ENCODE data around the gene VPS13D.

Gene VPS13D

GRCh38 chr1:12413664-12414410 is 184.0 kb downstream of the VPS13D start:
- DNase-seq (ENCODE audit: low spot score in 2 of 2) (no peak), ATAC-seq (replicated peaks; ENCODE audit: extremely low read depth, poor library complexity, severe bottlenecking) (no peak)
- Mint-ChIP-seq H3K36me3 (ENCODE audit: insufficient read depth) (peaks cover 23% of the 10 kb centered on the region), H3K4me1 (peaks cover 12% of the 10 kb centered on the region), H3K27me3 (no peaks in the 10 kb centered on the region), H3K27ac (ENCODE audit: low read depth) (no peak overlapping the region), H3K9me3 (peaks cover 8% of the 10 kb centered on the region), H3K4me3 (no peak overlapping the region)

GRCh38 chr1:12414444-12415018 is 184.7 kb downstream of the VPS13D start:
- Mint-ChIP-seq H3K36me3 (ENCODE audit: insufficient read depth) (peaks cover 23% of the 10 kb centered on the region), H3K4me1 (peaks cover 12% of the 10 kb centered on the region), H3K9me3 (peaks cover 8% of the 10 kb centered on the region), H3K27me3 (no peaks in the 10 kb centered on the region), H3K4me3 (no peak overlapping the region), H3K27ac (ENCODE audit: low read depth) (no peak overlapping the region)
- ATAC-seq (replicated peaks; ENCODE audit: extremely low read depth, poor library complexity, severe bottlenecking), result no peak
- no peak for DNase-seq (ENCODE audit: low spot score in 2 of 2)

GRCh38 chr1:12415038-12415466 is 185.2 kb downstream of the VPS13D start:
- DNase-seq (ENCODE audit: low spot score in 2 of 2) (no peak), ATAC-seq (replicated peaks; ENCODE audit: extremely low read depth, poor library complexity, severe bottlenecking) (no peak)
- H3K27me3 Mint-ChIP-seq, result no peaks in the 10 kb centered on the region
- H3K4me1 Mint-ChIP-seq, result peaks cover 12% of the 10 kb centered on the region
- H3K27ac Mint-ChIP-seq (ENCODE audit: low read depth), result no peak overlapping the region
- no peak overlapping the region for H3K4me3 Mint-ChIP-seq
- peaks cover 3% of the 10 kb centered on the region for H3K9me3 Mint-ChIP-seq
- peaks cover 23% of the 10 kb centered on the region for H3K36me3 Mint-ChIP-seq (ENCODE audit: insufficient read depth)

- H3K9me3 Mint-ChIP-seq, result no peaks in the 10 kb centered on the region
- H3K4me1 Mint-ChIP-seq, result peaks cover 13% of the 10 kb centered on the region
- ATAC-seq (replicated peaks; ENCODE audit: extremely low read depth, poor library complexity, severe bottlenecking) (no peak), DNase-seq (ENCODE audit: low spot score in 2 of 2) (no peak)
- H3K36me3 Mint-ChIP-seq (ENCODE audit: insufficient read depth), result peaks cover 23% of the 10 kb centered on the region
- no peaks in the 10 kb centered on the region for H3K27me3 Mint-ChIP-seq
- H3K4me3 Mint-ChIP-seq, result no peak overlapping the region
- H3K27ac Mint-ChIP-seq (ENCODE audit: low read depth), result no peak overlapping the region
Observed at GRCh38 chr1:12416101-12416500, 186.3 kb downstream of the VPS13D start.

- Mint-ChIP-seq H3K27me3 (no peaks in the 10 kb centered on the region), H3K36me3 (ENCODE audit: insufficient read depth) (peaks cover 21% of the 10 kb centered on the region), H3K27ac (ENCODE audit: low read depth) (no peak overlapping the region), H3K9me3 (no peaks in the 10 kb centered on the region), H3K4me3 (no peak overlapping the region), H3K4me1 (peaks cover 18% of the 10 kb centered on the region)
- DNase-seq (ENCODE audit: low spot score in 2 of 2) (no peak), ATAC-seq (replicated peaks; ENCODE audit: extremely low read depth, poor library complexity, severe bottlenecking) (no peak)
Observed at GRCh38 chr1:12416744-12417143, 186.9 kb downstream of the VPS13D start.

GRCh38 chr1:12417389-12417788 is 187.6 kb downstream of the VPS13D start:
- no peak overlapping the region for H3K27ac Mint-ChIP-seq (ENCODE audit: low read depth)
- H3K9me3 Mint-ChIP-seq, result no peaks in the 10 kb centered on the region
- no peak for ATAC-seq (replicated peaks; ENCODE audit: extremely low read depth, poor library complexity, severe bottlenecking)
- no peak overlapping the region for H3K4me3 Mint-ChIP-seq
- no peak for DNase-seq (ENCODE audit: low spot score in 2 of 2)
- H3K36me3 Mint-ChIP-seq (ENCODE audit: insufficient read depth), result peaks cover 21% of the 10 kb centered on the region
- no peaks in the 10 kb centered on the region for H3K27me3 Mint-ChIP-seq
- peaks cover 21% of the 10 kb centered on the region for H3K4me1 Mint-ChIP-seq

GRCh38 chr1:12420171-12420570 is 190.3 kb downstream of the VPS13D start:
- H3K36me3 Mint-ChIP-seq (ENCODE audit: insufficient read depth), result peaks cover 21% of the 10 kb centered on the region
- no peak overlapping the region for H3K27ac Mint-ChIP-seq (ENCODE audit: low read depth)
- H3K9me3 Mint-ChIP-seq, result no peaks in the 10 kb centered on the region
- ATAC-seq (replicated peaks; ENCODE audit: extremely low read depth, poor library complexity, severe bottlenecking), result no peak
- H3K4me1 Mint-ChIP-seq, result peaks cover 15% of the 10 kb centered on the region
- H3K27me3 Mint-ChIP-seq, result no peaks in the 10 kb centered on the region
- DNase-seq (ENCODE audit: low spot score in 2 of 2), result no peak
- H3K4me3 Mint-ChIP-seq, result no peak overlapping the region

- DNase-seq (ENCODE audit: low spot score in 2 of 2) (no peak), ATAC-seq (replicated peaks; ENCODE audit: extremely low read depth, poor library complexity, severe bottlenecking) (no peak)
- Mint-ChIP-seq H3K9me3 (no peaks in the 10 kb centered on the region), H3K27ac (ENCODE audit: low read depth) (no peak overlapping the region), H3K36me3 (ENCODE audit: insufficient read depth) (peaks cover 5% of the 10 kb centered on the region), H3K4me3 (no peak overlapping the region), H3K4me1 (peaks cover 15% of the 10 kb centered on the region), H3K27me3 (no peaks in the 10 kb centered on the region)
Observed at GRCh38 chr1:12422488-12422887, 192.7 kb downstream of the VPS13D start.

- H3K27me3 Mint-ChIP-seq, result no peaks in the 10 kb centered on the region
- peaks cover 2% of the 10 kb centered on the region for H3K36me3 Mint-ChIP-seq (ENCODE audit: insufficient read depth)
- no peak for ATAC-seq (replicated peaks; ENCODE audit: extremely low read depth, poor library complexity, severe bottlenecking)
- no peak for DNase-seq (ENCODE audit: low spot score in 2 of 2)
- no peaks in the 10 kb centered on the region for H3K9me3 Mint-ChIP-seq
- H3K4me3 Mint-ChIP-seq, result no peak overlapping the region
- no peak overlapping the region for H3K27ac Mint-ChIP-seq (ENCODE audit: low read depth)
- peaks cover 10% of the 10 kb centered on the region for H3K4me1 Mint-ChIP-seq
Observed at GRCh38 chr1:12424087-12424529, 194.3 kb downstream of the VPS13D start.

- no peaks in the 10 kb centered on the region for H3K9me3 Mint-ChIP-seq
- H3K4me1 Mint-ChIP-seq, result peaks cover 10% of the 10 kb centered on the region
- ATAC-seq (replicated peaks; ENCODE audit: extremely low read depth, poor library complexity, severe bottlenecking) (no peak), DNase-seq (ENCODE audit: low spot score in 2 of 2) (no peak)
- H3K36me3 Mint-ChIP-seq (ENCODE audit: insufficient read depth), result peaks cover 4% of the 10 kb centered on the region
- no peak overlapping the region for H3K4me3 Mint-ChIP-seq
- no peaks in the 10 kb centered on the region for H3K27me3 Mint-ChIP-seq
- H3K27ac Mint-ChIP-seq (ENCODE audit: low read depth), result no peak overlapping the region
Observed at GRCh38 chr1:12424793-12425192, 195.0 kb downstream of the VPS13D start.

GRCh38 chr1:12426030-12426429 is 196.2 kb downstream of the VPS13D start:
- Mint-ChIP-seq H3K27me3 (no peaks in the 10 kb centered on the region), H3K9me3 (no peaks in the 10 kb centered on the region), H3K36me3 (ENCODE audit: insufficient read depth) (peaks cover 4% of the 10 kb centered on the region), H3K4me1 (peaks cover 9% of the 10 kb centered on the region), H3K27ac (ENCODE audit: low read depth) (no peak overlapping the region), H3K4me3 (no peak overlapping the region)
- no peak for DNase-seq (ENCODE audit: low spot score in 2 of 2)
- ATAC-seq (replicated peaks; ENCODE audit: extremely low read depth, poor library complexity, severe bottlenecking), result no peak

GRCh38 chr1:12428334-12428733 is 198.5 kb downstream of the VPS13D start:
- Mint-ChIP-seq H3K4me1 (peaks cover 1% of the 10 kb centered on the region), H3K4me3 (no peak overlapping the region), H3K27ac (ENCODE audit: low read depth) (no peak overlapping the region), H3K9me3 (no peaks in the 10 kb centered on the region), H3K27me3 (no peaks in the 10 kb centered on the region), H3K36me3 (ENCODE audit: insufficient read depth) (peaks cover 9% of the 10 kb centered on the region)
- DNase-seq (ENCODE audit: low spot score in 2 of 2) (no peak), ATAC-seq (replicated peaks; ENCODE audit: extremely low read depth, poor library complexity, severe bottlenecking) (no peak)

GRCh38 chr1:12430525-12430924 is 200.7 kb downstream of the VPS13D start:
- no peaks in the 10 kb centered on the region for H3K9me3 Mint-ChIP-seq
- DNase-seq (ENCODE audit: low spot score in 2 of 2) (no peak), ATAC-seq (replicated peaks; ENCODE audit: extremely low read depth, poor library complexity, severe bottlenecking) (no peak)
- H3K27ac Mint-ChIP-seq (ENCODE audit: low read depth), result no peak overlapping the region
- H3K4me3 Mint-ChIP-seq, result no peak overlapping the region
- H3K36me3 Mint-ChIP-seq (ENCODE audit: insufficient read depth), result peaks cover 18% of the 10 kb centered on the region
- peaks cover 20% of the 10 kb centered on the region for H3K4me1 Mint-ChIP-seq
- H3K27me3 Mint-ChIP-seq, result no peaks in the 10 kb centered on the region
